GM21515 (cell line): Measurements from ENCODE around the gene CCDC167.
A peak's percentile ranks its signal among the peaks of the same experiment; 100 is the strongest.

ENCODE experiments used
- ATAC-seq: cut with Tn5 transposase; IDR thresholded peaks from one replicate; pipeline ENCODE4 v1.9.1; 2021; ENCODE audit not compliant: unreplicated experiment

Gene CCDC167

GRCh38 chr6:37531026-37531425, 31.3 kb upstream of the CCDC167 start:
- ATAC-seq, result no peak

- ATAC-seq, result no peak
Measured at GRCh38 chr6:37530297-37530696, 30.6 kb upstream of the CCDC167 start.

DNA sequence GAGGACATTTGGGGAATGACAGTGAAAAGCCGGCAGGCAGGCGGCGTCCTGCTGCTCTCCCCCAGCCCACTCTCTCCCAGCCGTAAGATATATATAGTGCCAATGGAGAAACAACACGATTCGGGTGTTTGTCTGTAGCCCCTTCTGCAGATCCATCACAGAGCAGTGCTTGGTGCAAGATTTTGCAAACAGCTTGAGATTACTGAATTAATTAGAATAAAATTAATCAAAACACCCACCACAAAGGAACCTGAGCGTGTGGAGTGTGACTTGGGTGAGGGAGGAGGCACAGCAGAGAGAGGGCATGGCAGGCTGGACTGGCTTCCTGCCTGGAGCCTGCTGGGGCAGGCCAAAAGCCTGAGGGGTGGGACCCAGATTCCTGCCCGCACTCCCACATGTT, 28.8 kb upstream of the CCDC167 start:
- ATAC-seq, result no peak

- no peak for ATAC-seq
Measured at GRCh38 chr6:37525460-37526357, 26.0 kb upstream of the CCDC167 start.

DNA sequence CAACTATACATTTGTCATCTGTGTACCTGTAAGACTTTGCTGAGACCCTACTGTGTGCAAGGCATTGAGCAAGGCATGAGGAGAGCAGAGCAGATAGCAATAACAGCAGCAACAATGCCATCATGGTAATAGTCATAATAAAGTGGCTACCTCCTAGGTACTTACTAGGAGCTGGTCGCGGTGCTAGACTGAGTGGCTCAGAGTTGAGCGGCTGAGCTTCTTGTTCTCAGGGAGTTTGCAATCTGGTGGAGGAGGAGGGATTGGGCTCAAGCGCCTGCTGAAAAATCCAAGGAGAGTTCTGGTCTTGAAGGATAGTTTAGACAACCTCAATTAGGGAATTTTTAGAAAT, 25.3 kb upstream of the CCDC167 start:
- no peak for ATAC-seq

DNA sequence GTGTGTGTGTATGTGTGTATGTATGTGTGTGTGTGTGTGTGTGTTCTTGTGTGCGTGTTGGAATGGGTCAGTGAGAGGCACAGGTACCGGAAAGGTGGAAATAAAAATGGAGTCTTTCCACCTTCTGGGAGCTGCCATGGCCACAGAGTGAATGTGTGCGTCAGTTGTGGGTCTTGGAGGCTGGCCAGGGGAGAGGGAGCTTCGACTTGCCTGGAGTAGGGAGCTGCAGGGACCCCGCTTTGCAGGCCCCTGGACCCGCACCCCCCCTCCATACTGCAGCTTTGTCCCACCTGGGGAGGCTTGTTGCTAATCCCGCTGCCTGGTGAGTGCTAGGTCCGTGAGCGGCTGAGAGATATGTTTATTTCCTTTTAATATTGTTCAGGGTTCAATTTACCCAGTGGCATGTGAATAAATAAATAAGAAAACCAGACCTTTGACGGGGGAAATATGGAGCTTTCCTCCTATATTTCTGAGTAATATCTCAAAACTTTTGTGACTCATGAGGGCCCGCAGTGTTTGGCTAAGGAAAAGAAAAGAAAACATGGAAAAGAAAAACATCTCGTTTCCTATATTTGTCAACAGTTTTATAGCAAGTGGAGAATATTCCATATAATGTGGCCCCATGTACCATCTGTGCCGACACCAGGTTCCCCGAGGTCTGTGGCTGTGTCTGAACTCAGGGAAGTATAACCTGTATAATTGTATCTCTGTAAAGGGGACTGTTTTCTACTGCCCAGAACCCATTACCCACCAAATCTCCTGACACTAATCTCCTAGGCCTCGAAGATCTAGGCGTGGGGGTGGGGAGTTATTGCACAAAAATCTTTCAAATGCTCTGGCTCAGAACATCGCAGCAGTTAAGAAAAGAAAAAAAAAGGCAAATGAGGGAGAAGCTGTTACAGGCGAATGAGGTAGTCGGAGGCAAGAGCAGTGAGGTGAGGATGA, 24.6 kb upstream of the CCDC167 start:
- ATAC-seq, result no peak

DNA sequence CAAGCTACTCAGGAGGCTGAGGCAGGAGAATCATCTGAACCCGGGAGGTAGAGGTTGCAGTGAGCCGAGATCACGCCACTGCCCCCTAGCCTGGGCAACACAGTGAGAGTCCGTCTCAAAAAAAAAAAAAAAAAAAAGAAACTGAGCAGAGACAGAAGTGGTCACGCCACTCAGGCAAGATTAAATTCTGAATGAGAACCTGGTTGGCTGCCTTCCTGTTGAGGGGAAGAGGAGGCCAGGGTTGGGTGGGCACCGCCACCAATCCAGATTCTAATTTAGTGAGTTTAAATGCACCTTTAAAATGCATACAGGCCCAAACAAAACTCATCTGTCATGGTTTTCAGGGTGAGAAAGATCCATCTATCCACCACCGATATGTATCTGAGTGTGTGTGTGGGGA, 23.7 kb upstream of the CCDC167 start:
- ATAC-seq, result no peak

DNA sequence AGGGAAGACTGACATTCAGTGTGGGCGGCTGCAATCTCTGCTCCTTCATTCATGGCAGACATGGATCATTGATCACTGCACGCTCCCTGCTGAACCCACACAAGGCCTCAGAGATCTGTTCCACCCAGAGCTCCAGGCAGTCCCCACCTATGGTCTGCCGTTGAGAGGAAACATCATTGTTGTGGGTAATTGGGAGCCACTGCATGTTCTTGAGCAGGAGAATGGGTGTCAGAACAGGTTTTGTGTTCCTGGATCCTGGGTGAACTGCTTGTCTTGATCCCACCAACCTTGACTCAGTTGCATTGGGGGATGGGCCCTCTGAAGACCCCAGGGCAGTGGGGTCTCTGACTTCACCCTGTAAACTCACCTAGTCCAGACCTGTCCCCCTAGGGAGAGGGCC, 23.1 kb upstream of the CCDC167 start:
- no peak for ATAC-seq

GRCh38 chr6:37521674-37522073, 22.0 kb upstream of the CCDC167 start:
- ATAC-seq, result no peak

- no peak for ATAC-seq
Measured at GRCh38 chr6:37520926-37521325, 21.2 kb upstream of the CCDC167 start.

DNA sequence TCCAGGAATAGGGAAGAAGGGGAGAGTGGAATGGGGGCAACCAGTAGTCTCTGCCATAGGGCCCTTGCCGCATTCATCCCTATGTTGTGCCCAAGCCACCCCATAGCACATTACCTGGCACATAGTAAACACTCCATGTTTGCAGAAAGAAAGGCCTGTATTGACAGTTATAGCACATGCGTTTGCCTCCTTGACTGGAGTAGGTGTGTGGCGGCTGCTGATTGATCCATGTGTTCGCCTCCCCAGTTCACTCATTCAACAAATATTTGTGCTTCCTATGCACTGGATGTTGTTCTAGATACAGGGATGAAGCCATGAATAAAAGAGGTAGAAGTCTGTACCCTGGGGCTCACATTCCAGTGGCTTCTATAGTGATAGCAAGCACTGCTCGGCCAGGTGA, 19.8 kb upstream of the CCDC167 start:
- no peak for ATAC-seq

DNA sequence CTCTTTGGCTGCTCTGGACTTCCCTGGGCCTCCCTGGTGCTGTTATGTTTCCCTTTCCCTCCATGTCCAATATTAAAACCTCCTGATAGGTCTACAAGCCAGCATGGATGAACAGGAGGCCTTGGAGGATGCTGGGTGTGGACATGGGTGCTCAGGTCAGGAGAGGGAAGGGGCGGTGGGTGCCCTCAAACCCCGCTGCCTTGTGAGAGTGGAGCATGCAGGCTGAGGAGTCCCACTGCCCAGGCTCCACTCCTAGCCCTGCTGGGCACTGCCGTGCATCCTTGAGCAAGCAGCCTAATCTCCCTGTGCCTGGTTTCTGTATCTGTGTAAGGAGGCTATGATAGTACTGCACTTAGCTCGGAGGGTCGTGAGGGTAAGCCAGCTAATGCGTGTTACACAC, 18.4 kb upstream of the CCDC167 start:
- ATAC-seq, result no peak

DNA sequence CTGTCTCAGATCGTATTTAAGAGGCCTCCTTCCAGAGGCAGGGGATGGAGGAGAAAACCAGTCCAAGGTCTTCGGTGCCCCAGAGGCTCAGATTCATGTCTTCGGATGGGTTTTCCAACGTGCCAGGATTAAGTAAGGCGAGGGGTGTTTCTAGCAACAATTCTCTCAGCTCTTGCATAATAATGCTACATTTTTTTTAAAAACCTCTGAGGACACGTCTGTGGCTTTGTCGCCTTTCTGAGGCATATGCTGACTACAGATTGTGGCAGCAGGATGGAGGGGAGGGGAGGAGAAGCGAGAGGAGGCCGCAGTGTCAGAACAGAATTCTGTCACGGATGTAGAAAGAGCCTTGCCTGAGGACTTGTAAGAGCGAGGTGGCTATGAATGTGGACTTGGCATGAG, 17.7 kb upstream of the CCDC167 start:
- ATAC-seq, result no peak

GRCh38 chr6:37516920-37517405, 17.3 kb upstream of the CCDC167 start:
- ATAC-seq, result no peak

DNA sequence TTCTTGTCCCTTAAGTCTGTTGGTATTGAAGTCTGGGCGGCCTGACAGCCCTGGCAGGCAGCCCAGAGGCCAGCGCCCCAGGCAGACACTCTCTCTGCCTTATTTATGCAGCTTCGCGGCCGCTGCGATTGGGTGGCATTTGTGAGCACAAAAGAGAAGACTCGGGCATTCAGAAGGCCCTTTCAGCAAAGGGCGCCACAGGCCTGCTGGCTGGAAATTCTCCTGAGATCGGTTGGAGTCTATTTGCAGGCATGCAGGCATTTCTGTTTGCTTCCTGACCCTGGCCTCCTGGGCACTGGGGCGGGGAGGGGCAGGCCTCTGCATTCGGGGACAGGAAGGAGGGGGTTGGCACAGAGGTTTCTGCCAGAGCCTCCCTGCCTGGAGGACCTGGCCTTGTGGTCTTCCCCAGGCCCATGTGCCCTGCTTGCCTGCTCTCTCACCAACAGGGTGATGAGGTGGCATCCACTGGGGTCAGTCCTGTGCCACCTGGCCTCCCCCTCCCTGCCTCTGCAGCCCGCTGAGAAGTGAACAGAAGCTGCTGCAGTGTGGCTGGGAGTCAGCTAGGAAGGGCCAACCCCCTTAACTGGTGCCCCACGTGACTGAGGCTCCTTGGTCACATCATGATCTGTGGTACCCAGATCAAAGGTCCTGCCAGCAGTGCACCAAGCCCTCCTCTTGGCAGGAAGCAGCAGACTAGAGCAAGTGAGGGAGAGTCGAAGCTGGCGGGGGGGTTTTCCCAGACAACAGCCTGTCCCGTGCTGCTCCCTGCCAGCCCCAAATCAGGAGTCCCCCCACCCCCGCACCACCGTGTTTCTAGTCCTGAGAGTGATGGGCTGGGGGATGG, 16.6 kb upstream of the CCDC167 start:
- ATAC-seq, result peak; percentile 45

DNA sequence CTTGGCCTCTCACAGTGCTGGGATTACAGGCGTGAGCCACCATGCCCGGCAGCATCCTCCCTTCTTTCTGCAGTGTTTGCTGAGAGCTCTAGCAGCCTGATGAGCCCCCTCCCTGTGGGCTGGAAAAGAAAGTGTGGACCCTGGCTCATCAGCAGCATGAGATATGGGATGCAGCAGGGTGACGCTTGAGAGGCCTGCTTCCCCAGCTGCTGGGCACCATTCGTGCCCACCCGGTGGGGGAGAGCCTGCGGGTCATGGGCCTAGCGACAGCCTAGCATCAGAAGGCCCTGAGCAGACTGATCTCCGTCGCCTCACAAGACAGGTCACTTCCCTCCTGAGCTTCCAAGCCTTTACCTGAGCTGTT, 16.0 kb upstream of the CCDC167 start:
- ATAC-seq, result no peak

GRCh38 chr6:37514837-37515236, 15.1 kb upstream of the CCDC167 start:
- ATAC-seq, result no peak

- ATAC-seq, result no peak
Measured at GRCh38 chr6:37514321-37514771, 14.7 kb upstream of the CCDC167 start.

DNA sequence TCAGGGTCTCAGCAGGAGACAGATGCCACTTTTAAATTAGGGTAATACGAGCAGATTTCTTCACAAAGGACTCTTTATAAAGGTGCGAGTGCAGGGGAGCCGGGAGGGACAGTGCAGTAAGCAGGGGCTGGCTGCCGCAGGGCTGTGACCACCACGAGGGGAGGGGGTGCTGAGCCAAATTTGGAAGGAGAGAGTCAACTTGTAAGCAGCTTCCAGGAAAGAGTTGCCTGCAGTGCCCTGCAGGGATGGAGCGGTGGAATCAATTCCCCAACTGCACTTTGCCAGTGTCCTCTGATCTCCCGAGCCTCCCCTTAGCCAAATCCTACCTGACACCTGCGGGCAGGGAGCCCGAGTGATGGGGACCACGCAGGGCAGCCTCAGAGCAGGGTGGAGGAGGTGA, 13.9 kb upstream of the CCDC167 start:
- no peak for ATAC-seq

DNA sequence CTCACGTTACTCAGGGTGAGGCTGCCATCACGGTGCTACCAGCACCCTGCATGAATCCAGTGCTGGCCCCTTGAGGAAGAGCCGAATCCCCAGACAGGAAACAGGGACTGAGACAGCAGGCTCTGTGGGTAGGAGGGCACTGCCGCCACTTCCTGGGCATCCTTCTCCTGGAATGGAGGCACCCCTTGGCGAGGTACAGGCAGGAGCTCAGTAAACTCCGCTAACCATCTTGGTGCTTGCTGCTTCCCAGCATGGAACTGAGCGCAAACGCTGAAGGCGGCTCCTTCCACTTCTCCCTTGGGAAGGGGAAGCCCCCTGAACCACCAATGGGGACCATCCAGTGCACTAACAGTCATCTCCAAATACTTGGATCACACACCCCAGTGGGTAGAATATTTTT, 13.5 kb upstream of the CCDC167 start:
- no peak for ATAC-seq
